Endothelial cell of umbilical vein (primary cell): ENCODE results near the gene PIEZO2. TPM values are rescaled to one million over a fixed set of nuclear protein-coding genes. Genes with fewer than 3 reads are reported as not detected.

Experiments
- BruUV-seq: library from RNA; stranded (reverse); fragments of 400-500 nt; replicated peaks from 2 replicates; lab custom pipeline; 2021; lab: Mats Ljungman, UMichigan
- CTCF ChIA-PET: fragments of 300-600, 350-600 bp; sonication (Branson Sonifier 250); formaldehyde crosslinking; loops from one replicate; lab custom pipeline; 2021; ENCODE audit warnings: antibody characterized with exemption, inconsistent platforms; lab: Charles Lee
- POLR2A ChIA-PET: fragments of 300-600, 350-600 bp; sonication (Branson Sonifier 250); formaldehyde crosslinking; loops from one replicate; lab custom pipeline; 2021; ENCODE audit warnings: antibody characterized with exemption, inconsistent platforms; lab: Charles Lee
- DNase-seq: peaks from one replicate; pipeline ENCODE4 v3.0.0-alpha.2; 2011; ENCODE audit warnings: low read depth, low spot score
- FAIRE-seq: peaks from 2 replicates; lab custom pipeline; 2011; peaks lifted over from hg19 to GRCh38; lab: Jason Lieb, UNC
- H2AFZ ChIP-seq: 2 replicates; pipeline ENCODE4 v1.6.0; 2012; ENCODE audit warnings: low read depth, low read length, control low read depth, inconsistent platforms
- H3K27ac ChIP-seq: 2 replicates; pipeline ENCODE4 v1.5.1; 2011; ENCODE audit warnings: low read depth, mild to moderate bottlenecking, control low read depth, low read length, moderate library complexity; ENCODE audit not compliant: insufficient read depth
- H3K27me3 ChIP-seq, 2 experiments: 2 replicates each; pipeline versions ENCODE4 v1.6.0 to v1.6.1; 2011; ENCODE audit warnings: low read length in 2 of 2, mixed read lengths in 1 of 2; ENCODE audit not compliant: control insufficient read depth in 2 of 2, insufficient read depth in 2 of 2
- H3K36me3 ChIP-seq, 2 experiments: 2 replicates in 1 of 2; 3 replicates in 1 of 2; pipeline ENCODE4 v1.5.1; 2011; ENCODE audit warnings: low read length in 2 of 2, mild to moderate bottlenecking in 1 of 2, moderate library complexity in 1 of 2; ENCODE audit not compliant: control insufficient read depth in 2 of 2, insufficient read depth in 2 of 2; ENCODE audit errors: extremely low read depth in 1 of 2
- H3K4me1 ChIP-seq: 3 replicates; pipeline ENCODE4 v1.5.1; 2011; ENCODE audit warnings: mild to moderate bottlenecking, low read length; ENCODE audit not compliant: control insufficient read depth, insufficient read depth; ENCODE audit errors: extremely low read depth
- H3K4me2 ChIP-seq: 2 replicates; pipeline ENCODE4 v1.6.1; 2011; ENCODE audit warnings: low read length, control low read depth, mixed read lengths; ENCODE audit not compliant: insufficient read depth
- H3K4me3 ChIP-seq, 3 experiments: fragments of 200-600 bp in 1 of 3; sonication (generic), shearing (Covaris generic) in 1 of 3; replicated peaks in 1 of 3; 2 replicates each; pipeline ENCODE4 v1.5.1; 2011 to 2016; ENCODE audit warnings: control low read depth in 3 of 3, low read length in 3 of 3, mild to moderate bottlenecking in 2 of 3, inconsistent platforms in 1 of 3, low read depth in 1 of 3, moderate library complexity in 1 of 3; ENCODE audit not compliant: insufficient read depth in 1 of 3
- H3K79me2 ChIP-seq: 2 replicates; pipeline ENCODE4 v1.6.0; 2012; ENCODE audit warnings: low read length, inconsistent platforms; ENCODE audit not compliant: control insufficient read depth, insufficient read depth
- H3K9ac ChIP-seq: replicated peaks from 2 replicates; pipeline ENCODE3; 2011; ENCODE audit warnings: low read length, control low read depth; ENCODE audit not compliant: insufficient read depth; ENCODE audit errors: extremely low read depth
- H3K9me1 ChIP-seq: replicated peaks from 3 replicates; pipeline ENCODE4 v1.6.0; 2011; ENCODE audit warnings: mild to moderate bottlenecking, low read length; ENCODE audit not compliant: control insufficient read depth, insufficient read depth; ENCODE audit errors: extremely low read depth
- H3K9me3 ChIP-seq: replicated peaks from 2 replicates; pipeline ENCODE4 v1.5.1; 2012; ENCODE audit warnings: low read length, inconsistent platforms; ENCODE audit not compliant: control insufficient read depth, insufficient read depth
- H4K20me1 ChIP-seq: replicated peaks from 2 replicates; pipeline ENCODE3; 2011; ENCODE audit warnings: mild to moderate bottlenecking, low read length; ENCODE audit not compliant: control insufficient read depth, insufficient read depth; ENCODE audit errors: extremely low read depth
- EZH2 ChIP-seq: IDR thresholded peaks from 2 replicates; pipeline ENCODE4 v1.6.1; 2012; ENCODE audit warnings: borderline replicate concordance, low read depth, mild to moderate bottlenecking, moderate library complexity, low read length, inconsistent platforms; ENCODE audit not compliant: severe bottlenecking
- GATA2 ChIP-seq: IDR thresholded peaks from 2 replicates; pipeline ENCODE4 v1.7.0; 2011; ENCODE audit warnings: low read depth, mild to moderate bottlenecking, moderate library complexity, mixed read lengths, low read length; ENCODE audit not compliant: insufficient read length, insufficient read depth
- POLR2A ChIP-seq: IDR thresholded peaks from 2 replicates; pipeline ENCODE4 v1.6.1; 2012; ENCODE audit warnings: low read depth, mild to moderate bottlenecking, control low read depth, low read length
- dilution Hi-C: fragments of 300-500 bp; cut with MboI; formaldehyde crosslinking; loops from one replicate; pipeline ENCODE4 v1.15.0; 2019; ENCODE audit warnings: low sequenced_read_pairs; ENCODE audit not compliant: extremely low pct_ligation_motif_present
- intact Hi-C: fragments of 100-400 bp; cut with micrococcal nuclease; formaldehyde crosslinking; loops from one replicate; pipeline ENCODE4 v1.10.0; 2022
- polyA plus RNA-seq, 4 experiments: library from polyadenylated mRNA; depleted of rRNA in 3 of 4; stranded (reverse) in 3 of 4; unstranded in 1 of 4; fragments of >200 nt; gene quantifications; 2 replicates each; pipeline versions ENCODE4 v1.2.1 to v1.2.3, GENCODE V29; 2011 to 2012; ENCODE audit warnings: missing spikeins in 1 of 4
- total RNA-seq: library from RNA; stranded (reverse); gene quantifications from 2 replicates; pipeline ENCODE4 v1.2.3, GENCODE V29; 2021
- TF ChIP-seq, protein P1 (sequence below), 2 donors: IDR thresholded peaks; 1 replicate in 1 of 2; 2 replicates in 1 of 2; pipeline ENCODE4 v1.5.1; 2011; ENCODE audit warnings: low read length in 2 of 2, mild to moderate bottlenecking in 2 of 2, moderate library complexity in 2 of 2, control low read depth in 1 of 2, inconsistent platforms in 1 of 2, low read depth in 1 of 2; ENCODE audit not compliant: insufficient read depth in 1 of 2; ENCODE audit errors: extremely low read depth in 1 of 2

Gene PIEZO2
- total and polyA plus RNA-seq, 2 donors (not counting 3 experiments of a cell fraction or from before 2014, with no cell fraction given), result 1.7 to 11.2 TPM

DNA sequence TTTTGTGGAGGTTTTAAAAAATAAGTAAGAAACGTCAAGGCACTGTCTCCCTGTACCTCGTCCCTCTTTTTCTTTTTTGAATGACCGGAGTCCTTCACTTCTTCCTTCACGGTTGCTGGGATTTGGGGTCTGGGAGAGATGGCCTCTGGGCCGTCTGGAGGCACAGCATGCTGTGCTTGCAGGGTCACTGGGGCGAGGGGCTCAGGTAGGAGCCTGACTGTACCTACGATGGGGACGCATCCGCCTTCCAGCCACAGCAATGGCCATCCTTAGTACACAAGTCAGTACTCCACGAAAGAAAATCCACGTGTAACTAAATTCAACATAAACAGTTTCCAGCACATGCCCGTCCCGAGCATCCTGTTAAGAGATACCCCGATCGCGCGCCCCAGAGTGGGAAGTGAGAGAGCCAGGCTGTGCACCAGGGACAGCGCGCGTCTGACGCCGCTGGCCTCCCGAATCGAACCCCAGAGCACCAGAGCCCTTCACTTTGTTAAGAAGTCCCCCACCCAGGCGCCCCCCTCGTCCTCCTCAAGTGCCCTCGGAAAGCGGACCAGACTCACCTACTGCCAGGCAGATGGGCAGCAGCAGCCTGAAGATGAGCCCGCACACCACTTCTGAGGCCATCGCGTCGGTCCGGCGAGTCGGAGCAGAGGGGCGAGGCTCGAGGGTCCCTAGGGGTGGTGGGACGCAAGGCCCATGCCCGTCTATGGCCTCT lies 1.2 kb downstream of the PIEZO2 start:
- intact Hi-C loops, result no loop called here
- Histone ChIP-seq H3K4me3 (peak overlapping the region in 1 of 3 experiments; percentile 34), H3K27ac (no peak overlapping the region), H3K27me3 (peaks cover 43 to 50% of the 10 kb centered on the region in 2 experiments), H3K4me1 (no peaks in the 10 kb centered on the region), H3K9me3 (no peaks in the 10 kb centered on the region), H3K9me1 (no peaks in the 10 kb centered on the region), H3K36me3 (no peaks in the 10 kb centered on the region), H3K9ac (no peak overlapping the region), H4K20me1 (no peaks in the 10 kb centered on the region), H3K4me2 (no peak overlapping the region), H2AFZ (peak overlapping the region; percentile 18), H3K79me2 (no peaks in the 10 kb centered on the region)
- CTCF ChIA-PET, result no interaction called here
- BruUV-seq, result no TSS peak
- TF ChIP-seq EZH2 (peak; percentile 47), POLR2A (no peak), GATA2 (no peak)
- TF ChIP-seq, protein P1, sequence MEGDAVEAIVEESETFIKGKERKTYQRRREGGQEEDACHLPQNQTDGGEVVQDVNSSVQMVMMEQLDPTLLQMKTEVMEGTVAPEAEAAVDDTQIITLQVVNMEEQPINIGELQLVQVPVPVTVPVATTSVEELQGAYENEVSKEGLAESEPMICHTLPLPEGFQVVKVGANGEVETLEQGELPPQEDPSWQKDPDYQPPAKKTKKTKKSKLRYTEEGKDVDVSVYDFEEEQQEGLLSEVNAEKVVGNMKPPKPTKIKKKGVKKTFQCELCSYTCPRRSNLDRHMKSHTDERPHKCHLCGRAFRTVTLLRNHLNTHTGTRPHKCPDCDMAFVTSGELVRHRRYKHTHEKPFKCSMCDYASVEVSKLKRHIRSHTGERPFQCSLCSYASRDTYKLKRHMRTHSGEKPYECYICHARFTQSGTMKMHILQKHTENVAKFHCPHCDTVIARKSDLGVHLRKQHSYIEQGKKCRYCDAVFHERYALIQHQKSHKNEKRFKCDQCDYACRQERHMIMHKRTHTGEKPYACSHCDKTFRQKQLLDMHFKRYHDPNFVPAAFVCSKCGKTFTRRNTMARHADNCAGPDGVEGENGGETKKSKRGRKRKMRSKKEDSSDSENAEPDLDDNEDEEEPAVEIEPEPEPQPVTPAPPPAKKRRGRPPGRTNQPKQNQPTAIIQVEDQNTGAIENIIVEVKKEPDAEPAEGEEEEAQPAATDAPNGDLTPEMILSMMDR (IDR thresholded peaks at IDR 0.05; ENCODE audit: extremely low read depth in 1 of 2, insufficient read depth in 1 of 2, low read depth in 1 of 2, low read length in 2 of 2), result no peak
- DNase-seq (no peak), FAIRE-seq (no peak)
- POLR2A ChIA-PET, result no interaction called here
- dilution Hi-C loops, result no loop called here
